ENCODE results near the gene PRDM2. TPM values are rescaled to one million over a fixed set of nuclear protein-coding genes. Genes with fewer than 3 reads are reported as not detected.

Gene PRDM2
- polyA plus RNA-seq, 1 donor from 2014 or later = 50.3 TPM

- H3K27me3 Mint-ChIP-seq = no peaks in the 10 kb centered on the region
- peak overlapping the region; percentile 72 to 95 (median 73) for H3K27ac Mint-ChIP-seq
- peaks cover 16 to 40% (median 22%) of the 10 kb centered on the region in 3 donors for H3K4me1 Mint-ChIP-seq
- no peaks in the 10 kb centered on the region for H3K9me3 Mint-ChIP-seq
- peaks cover 9% of the 10 kb centered on the region for H3K36me3 Mint-ChIP-seq
- peak overlapping the region in 1 of 4 donors; percentile 4 for H3K4me3 Mint-ChIP-seq
Observed at GRCh38 chr1:13790290-13791030, 90.5 kb downstream of the PRDM2 start.

GRCh38 chr1:13792419-13792818, 92.4 kb downstream of the PRDM2 start:
- H3K27me3 Mint-ChIP-seq = no peaks in the 10 kb centered on the region
- H3K36me3 Mint-ChIP-seq = peaks cover 10% of the 10 kb centered on the region
- no peaks in the 10 kb centered on the region for H3K9me3 Mint-ChIP-seq
- H3K4me1 Mint-ChIP-seq = peaks cover 24 to 48% (median 32%) of the 10 kb centered on the region in 3 donors
- H3K27ac Mint-ChIP-seq = peak overlapping the region; percentile 6 to 88 (median 28)
- peak overlapping the region in 1 of 4 donors; percentile 30 for H3K4me3 Mint-ChIP-seq

GRCh38 chr1:13793088-13793730, 93.2 kb downstream of the PRDM2 start:
- Mint-ChIP-seq H3K27me3 (no peaks in the 10 kb centered on the region), H3K4me3 (peak overlapping the region in 1 of 4 donors; percentile 19), H3K9me3 (no peaks in the 10 kb centered on the region), H3K27ac (peak overlapping the region; percentile 72 to 88 (median 83)), H3K36me3 (peaks cover 7% of the 10 kb centered on the region), H3K4me1 (peaks cover 26 to 56% (median 35%) of the 10 kb centered on the region in 3 donors)

- Mint-ChIP-seq H3K36me3 (peaks cover 7% of the 10 kb centered on the region), H3K27me3 (no peaks in the 10 kb centered on the region), H3K4me3 (peak overlapping the region in 2 of 4 donors; percentile 44 to 62), H3K4me1 (peaks cover 32 to 59% (median 38%) of the 10 kb centered on the region in 3 donors), H3K27ac (peak overlapping the region; percentile 6 to 87 (median 72)), H3K9me3 (no peaks in the 10 kb centered on the region)
Observed at GRCh38 chr1:13794231-13795187, 94.5 kb downstream of the PRDM2 start.

- H3K36me3 Mint-ChIP-seq = peaks cover 7% of the 10 kb centered on the region
- no peaks in the 10 kb centered on the region for H3K9me3 Mint-ChIP-seq
- peak overlapping the region in 2 of 3 donors; percentile 23 to 60 for H3K27ac Mint-ChIP-seq
- peaks cover 32 to 73% (median 47%) of the 10 kb centered on the region in 3 donors for H3K4me1 Mint-ChIP-seq
- H3K27me3 Mint-ChIP-seq = no peaks in the 10 kb centered on the region
- H3K4me3 Mint-ChIP-seq = peak overlapping the region in 1 of 4 donors; percentile 45
Observed at GRCh38 chr1:13797397-13797796, 97.4 kb downstream of the PRDM2 start.

GRCh38 chr1:13798120-13798519, 98.1 kb downstream of the PRDM2 start:
- Mint-ChIP-seq H3K27ac (peak overlapping the region in 1 of 3 donors; percentile 60), H3K9me3 (no peaks in the 10 kb centered on the region), H3K27me3 (no peaks in the 10 kb centered on the region), H3K4me1 (peaks cover 30 to 70% (median 44%) of the 10 kb centered on the region in 3 donors), H3K4me3 (peak overlapping the region in 1 of 4 donors; percentile 34), H3K36me3 (peaks cover 9% of the 10 kb centered on the region)

- no peaks in the 10 kb centered on the region for H3K27me3 Mint-ChIP-seq
- peak overlapping the region; percentile 10 to 73 (median 31) for H3K27ac Mint-ChIP-seq
- H3K36me3 Mint-ChIP-seq = peaks cover 9% of the 10 kb centered on the region
- peaks cover 28 to 55% (median 41%) of the 10 kb centered on the region in 3 donors for H3K4me1 Mint-ChIP-seq
- H3K9me3 Mint-ChIP-seq = no peaks in the 10 kb centered on the region
- peak overlapping the region in 1 of 4 donors; percentile 32 for H3K4me3 Mint-ChIP-seq
Observed at GRCh38 chr1:13799502-13800283, 99.7 kb downstream of the PRDM2 start.

GRCh38 chr1:13801232-13801631, 101.2 kb downstream of the PRDM2 start:
- Mint-ChIP-seq H3K27me3 (no peaks in the 10 kb centered on the region), H3K4me3 (no peak overlapping the region), H3K4me1 (peaks cover 21 to 44% (median 34%) of the 10 kb centered on the region in 3 donors), H3K9me3 (no peaks in the 10 kb centered on the region), H3K27ac (no peak overlapping the region), H3K36me3 (peaks cover 6% of the 10 kb centered on the region)

- H3K4me1 Mint-ChIP-seq = peaks cover 26 to 46% (median 38%) of the 10 kb centered on the region in 3 donors
- no peaks in the 10 kb centered on the region for H3K9me3 Mint-ChIP-seq
- H3K4me3 Mint-ChIP-seq = no peak overlapping the region
- no peaks in the 10 kb centered on the region for H3K27me3 Mint-ChIP-seq
- H3K36me3 Mint-ChIP-seq = peaks cover 9% of the 10 kb centered on the region
- no peak overlapping the region for H3K27ac Mint-ChIP-seq
Observed at GRCh38 chr1:13801655-13802486, 101.9 kb downstream of the PRDM2 start.

GRCh38 chr1:13802782-13803545, 103.0 kb downstream of the PRDM2 start:
- peaks cover 23 to 42% (median 38%) of the 10 kb centered on the region in 3 donors for H3K4me1 Mint-ChIP-seq
- H3K27ac Mint-ChIP-seq = peak overlapping the region in 1 of 3 donors; percentile 71
- no peaks in the 10 kb centered on the region for H3K27me3 Mint-ChIP-seq
- H3K9me3 Mint-ChIP-seq = no peaks in the 10 kb centered on the region
- no peak overlapping the region for H3K4me3 Mint-ChIP-seq
- H3K36me3 Mint-ChIP-seq = peaks cover 9% of the 10 kb centered on the region

GRCh38 chr1:13803546-13804239, 103.7 kb downstream of the PRDM2 start:
- no peak overlapping the region for H3K27ac Mint-ChIP-seq
- H3K9me3 Mint-ChIP-seq = no peaks in the 10 kb centered on the region
- H3K36me3 Mint-ChIP-seq = peaks cover 9% of the 10 kb centered on the region
- H3K27me3 Mint-ChIP-seq = no peaks in the 10 kb centered on the region
- no peak overlapping the region for H3K4me3 Mint-ChIP-seq
- H3K4me1 Mint-ChIP-seq = peaks cover 24 to 41% (median 35%) of the 10 kb centered on the region in 3 donors

- Mint-ChIP-seq H3K9me3 (no peaks in the 10 kb centered on the region), H3K4me3 (no peak overlapping the region), H3K4me1 (peaks cover 23 to 42% (median 33%) of the 10 kb centered on the region in 3 donors), H3K36me3 (peaks cover 9% of the 10 kb centered on the region), H3K27ac (no peak overlapping the region), H3K27me3 (peaks cover 1% of the 10 kb centered on the region)
Observed at GRCh38 chr1:13804240-13804633, 104.2 kb downstream of the PRDM2 start.
